Glutamatergic neuron (in vitro differentiated cells): ENCODE measurements around the gene ADAM8. TPM values are rescaled to one million over a fixed set of nuclear protein-coding genes. Genes with fewer than 3 reads are reported as not detected.

ENCODE experiments used
- DNase-seq: peaks from one replicate; pipeline ENCODE4 v3.0.0; 2022
- H3K27ac Mint-ChIP-seq: one replicate; pipeline ENCODE4 v1.8.0; 2020; ENCODE audit warnings: mild to moderate bottlenecking, mixed read lengths, inconsistent platforms; ENCODE audit not compliant: unreplicated experiment
- H3K27me3 Mint-ChIP-seq: one replicate; pipeline ENCODE4 v1.8.0; 2020; ENCODE audit warnings: mild to moderate bottlenecking, moderate library complexity, mixed read lengths, inconsistent platforms; ENCODE audit not compliant: unreplicated experiment
- H3K36me3 Mint-ChIP-seq: one replicate; pipeline ENCODE4 v1.8.0; 2020; ENCODE audit warnings: mild to moderate bottlenecking, mixed read lengths, inconsistent platforms; ENCODE audit not compliant: unreplicated experiment
- H3K4me1 Mint-ChIP-seq: one replicate; pipeline ENCODE4 v1.8.0; 2020; ENCODE audit warnings: mild to moderate bottlenecking, low read depth, mixed read lengths, inconsistent platforms; ENCODE audit not compliant: unreplicated experiment
- H3K4me3 Mint-ChIP-seq: one replicate; pipeline ENCODE4 v1.8.0; 2020; ENCODE audit warnings: mild to moderate bottlenecking, mixed read lengths, inconsistent platforms; ENCODE audit not compliant: unreplicated experiment
- H3K9me3 Mint-ChIP-seq: one replicate; pipeline ENCODE4 v1.8.0; 2020; ENCODE audit warnings: mild to moderate bottlenecking, moderate library complexity, mixed read lengths, inconsistent platforms; ENCODE audit not compliant: unreplicated experiment
- CTCF ChIP-seq: fragments of 200-600 bp; sonication (generic); IDR thresholded peaks from one replicate; pipeline ENCODE4 v1.5.0; 2021; ENCODE audit not compliant: partially characterized antibody, unreplicated experiment
- total RNA-seq: library from RNA; stranded (reverse); fragmentation: NEBNext Ultra II Directional; extraction: Animal tissue kit (Norgen Biotek cat#: 25700); gene quantifications from one replicate; pipeline ENCODE4 v1.2.1, GENCODE V29; 2021; ENCODE audit not compliant: unreplicated experiment

ADAM8 gene
- total RNA-seq, 1 donor from 2014 or later, result 5.4 TPM

- no peak overlapping the region for H3K4me3 Mint-ChIP-seq
- no peak overlapping the region for H3K27ac Mint-ChIP-seq
- peaks cover 4% of the 10 kb centered on the region for H3K9me3 Mint-ChIP-seq
- H3K27me3 Mint-ChIP-seq, result peaks cover 3% of the 10 kb centered on the region
- no peak for TF ChIP-seq CTCF
- peaks cover 2% of the 10 kb centered on the region for H3K4me1 Mint-ChIP-seq
- DNase-seq, result no peak
- peaks cover 4% of the 10 kb centered on the region for H3K36me3 Mint-ChIP-seq
Measured at GRCh38 chr10:133283931-133284330, 7.3 kb upstream of the ADAM8 start.

- Mint-ChIP-seq H3K9me3 (peaks cover 4% of the 10 kb centered on the region), H3K27ac (no peak overlapping the region), H3K36me3 (no peaks in the 10 kb centered on the region), H3K27me3 (peaks cover 3% of the 10 kb centered on the region), H3K4me3 (no peak overlapping the region), H3K4me1 (peaks cover 6% of the 10 kb centered on the region)
- TF ChIP-seq CTCF, result no peak
- no peak for DNase-seq
Measured at GRCh38 chr10:133282846-133283390, 6.2 kb upstream of the ADAM8 start.

GRCh38 chr10:133281628-133282372, 5.1 kb upstream of the ADAM8 start:
- TF ChIP-seq CTCF, result no peak
- Mint-ChIP-seq H3K4me1 (peaks cover 6% of the 10 kb centered on the region), H3K4me3 (no peak overlapping the region), H3K27me3 (peaks cover 3% of the 10 kb centered on the region), H3K36me3 (no peaks in the 10 kb centered on the region), H3K27ac (no peak overlapping the region), H3K9me3 (peaks cover 4% of the 10 kb centered on the region)
- no peak for DNase-seq

- Mint-ChIP-seq H3K27me3 (peaks cover 3% of the 10 kb centered on the region), H3K4me3 (no peak overlapping the region), H3K4me1 (peaks cover 6% of the 10 kb centered on the region), H3K27ac (no peak overlapping the region), H3K36me3 (no peaks in the 10 kb centered on the region), H3K9me3 (peaks cover 2% of the 10 kb centered on the region)
- no peak for DNase-seq
- no peak for TF ChIP-seq CTCF
Measured at GRCh38 chr10:133281084-133281483, 4.4 kb upstream of the ADAM8 start.

GRCh38 chr10:133280391-133281059, 3.9 kb upstream of the ADAM8 start:
- Mint-ChIP-seq H3K36me3 (no peaks in the 10 kb centered on the region), H3K4me1 (peaks cover 6% of the 10 kb centered on the region), H3K27me3 (peaks cover 3% of the 10 kb centered on the region), H3K4me3 (no peak overlapping the region), H3K27ac (no peak overlapping the region), H3K9me3 (peaks cover under 1% of the 10 kb centered on the region)
- DNase-seq, result no peak
- TF ChIP-seq CTCF, result no peak
